Suprapubic skin (tissue), 4 donors: Measurements from ENCODE around the gene SAP25. TPM values are rescaled to one million over a fixed set of nuclear protein-coding genes. Genes with fewer than 3 reads are reported as not detected.
A peak's percentile ranks its signal among the peaks of the same experiment; 100 is the strongest.

Experiments
- DNase-seq, 2 donors: peaks; one replicate each; pipeline ENCODE4 v3.0.0-alpha.2; 2019; ENCODE audit warnings: low spot score in 2 of 2
- H3K27ac ChIP-seq: fragments of 200-600 bp; sonication (generic); one replicate; pipeline ENCODE4 v1.5.1; 2019
- H3K27me3 ChIP-seq: fragments of 200-600 bp; sonication (generic); one replicate; pipeline ENCODE4 v1.5.1; 2019
- H3K36me3 ChIP-seq: fragments of 200-600 bp; sonication (generic); one replicate; pipeline ENCODE4 v1.5.1; 2019
- H3K4me1 ChIP-seq: fragments of 200-600 bp; sonication (generic); one replicate; pipeline ENCODE4 v1.5.1; 2019
- H3K4me3 ChIP-seq: fragments of 200-600 bp; sonication (generic); one replicate; pipeline ENCODE4 v1.5.1; 2019; ENCODE audit warnings: mild to moderate bottlenecking
- H3K9me3 ChIP-seq: fragments of 200-600 bp; sonication (generic); one replicate; pipeline ENCODE4 v1.5.1; 2019
- CTCF ChIP-seq, 2 donors: fragments of 200-600 bp in 1 of 2; fragments of 450-650 bp in 1 of 2; sonication (generic) in 1 of 2; IDR thresholded peaks; one replicate each; pipeline ENCODE4 v1.5.1; 2016 to 2019; ENCODE audit warnings: antibody characterized with exemption in 2 of 2, mild to moderate bottlenecking in 1 of 2, moderate library complexity in 1 of 2
- EP300 ChIP-seq: sonication (generic); formaldehyde crosslinking; IDR thresholded peaks from one replicate; pipeline ENCODE4 v1.6.1; 2017; ENCODE audit warnings: antibody characterized with exemption
- POLR2A ChIP-seq, 2 donors: fragments of 450-650 bp; IDR thresholded peaks; one replicate each; pipeline ENCODE4 v1.6.1; 2017; ENCODE audit warnings: antibody characterized with exemption in 2 of 2, mild to moderate bottlenecking in 2 of 2, moderate library complexity in 2 of 2
- POLR2AphosphoS5 ChIP-seq, 3 donors: sonication (generic); formaldehyde crosslinking; IDR thresholded peaks; one replicate each; pipeline ENCODE4 v1.6.1; 2017; ENCODE audit warnings: antibody characterized with exemption in 3 of 3
- WGBS: methylation state at CpG from one replicate; pipeline ENCODE4 v1.1.5; 2018; 5-methylcytosine and 5-hydroxymethylcytosine counted together
- total RNA-seq, 4 donors: library from RNA; depleted of rRNA; stranded (reverse); fragments of >200 nt; gene quantifications; one replicate each; pipeline ENCODE4 v1.1.0, GENCODE V29; 2016

The SAP25 gene
- total RNA-seq, 4 donors from 2014 or later, result 2.7 to 3.8 TPM; not detected in 2

- Histone ChIP-seq H3K36me3 (peaks cover 47% of the 10 kb centered on the region), H3K9me3 (no peaks in the 10 kb centered on the region), H3K27me3 (no peaks in the 10 kb centered on the region), H3K4me3 (no peak overlapping the region), H3K27ac (peak overlapping the region; percentile 96), H3K4me1 (peaks cover 51% of the 10 kb centered on the region)
- DNase-seq, result no peak
- TF ChIP-seq EP300 (no peak), POLR2A (IDR thresholded peaks at IDR 0.05) (no peak), POLR2AphosphoS5 (IDR thresholded peaks at IDR 0.05) (no peak), CTCF (IDR thresholded peaks at IDR 0.05) (no peak)
- 73% methylated on average over 11 of the region's 11 CpGs for WGBS
Measured at GRCh38 chr7:100582650-100583049, 8.9 kb upstream of the SAP25 start.

- Histone ChIP-seq H3K36me3 (peaks cover 52% of the 10 kb centered on the region), H3K27ac (peak overlapping the region; percentile 96), H3K9me3 (no peaks in the 10 kb centered on the region), H3K4me3 (no peak overlapping the region), H3K27me3 (no peaks in the 10 kb centered on the region), H3K4me1 (peaks cover 47% of the 10 kb centered on the region)
- WGBS, result 73% methylated on average over 11 of the region's 20 CpGs
- TF ChIP-seq CTCF (IDR thresholded peaks at IDR 0.05), result no peak
- no peak for TF ChIP-seq EP300
- no peak for TF ChIP-seq POLR2AphosphoS5 (IDR thresholded peaks at IDR 0.05)
- TF ChIP-seq POLR2A (IDR thresholded peaks at IDR 0.05), result no peak
- no peak for DNase-seq
Measured at GRCh38 chr7:100582041-100582579, 8.4 kb upstream of the SAP25 start.

- Histone ChIP-seq H3K4me3 (no peak overlapping the region), H3K4me1 (peaks cover 42% of the 10 kb centered on the region), H3K27ac (no peak overlapping the region), H3K36me3 (peaks cover 66% of the 10 kb centered on the region), H3K27me3 (no peaks in the 10 kb centered on the region), H3K9me3 (no peaks in the 10 kb centered on the region)
- no peak for DNase-seq
- no peak for TF ChIP-seq CTCF (IDR thresholded peaks at IDR 0.05)
- no peak for TF ChIP-seq POLR2A (IDR thresholded peaks at IDR 0.05)
- TF ChIP-seq POLR2AphosphoS5 (IDR thresholded peaks at IDR 0.05), result no peak
- no peak for TF ChIP-seq EP300
- 84% methylated on average over 11 of the region's 11 CpGs for WGBS
Measured at GRCh38 chr7:100580466-100581283, 7.0 kb upstream of the SAP25 start.

- Histone ChIP-seq H3K9me3 (no peaks in the 10 kb centered on the region), H3K4me1 (peaks cover 21% of the 10 kb centered on the region), H3K27me3 (no peaks in the 10 kb centered on the region), H3K4me3 (no peak overlapping the region), H3K36me3 (peaks cover 87% of the 10 kb centered on the region), H3K27ac (no peak overlapping the region)
- DNase-seq, result no peak
- 93% methylated on average over 25 of the region's 28 CpGs for WGBS
- TF ChIP-seq EP300, result no peak
- TF ChIP-seq CTCF (IDR thresholded peaks at IDR 0.05), result no peak
- no peak for TF ChIP-seq POLR2AphosphoS5 (IDR thresholded peaks at IDR 0.05)
- no peak for TF ChIP-seq POLR2A (IDR thresholded peaks at IDR 0.05)
Measured at GRCh38 chr7:100578246-100579183, 4.8 kb upstream of the SAP25 start.
